ENCODE results near the gene COG5.

DNA sequence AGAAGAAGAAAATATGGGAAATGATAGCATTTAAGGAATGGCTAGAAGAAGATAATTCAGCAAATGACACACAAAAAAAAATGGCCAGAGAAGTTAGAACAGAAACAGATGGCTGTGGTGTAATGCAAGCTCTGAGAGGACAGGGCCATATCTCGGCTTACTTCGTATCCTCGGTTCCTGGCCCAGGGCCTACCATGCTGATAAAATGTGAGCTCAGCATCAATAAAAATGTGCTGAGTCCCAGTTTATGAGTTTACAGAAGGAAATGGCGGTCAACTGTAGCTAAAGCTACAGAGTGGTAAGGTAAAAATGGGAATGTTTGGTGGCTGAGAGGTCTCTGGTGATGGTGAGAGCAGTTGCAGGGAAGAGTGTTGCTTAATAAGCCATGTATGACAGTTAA is 354.2 kb downstream of the COG5 start:
- TF ChIP-seq, protein P1, sequence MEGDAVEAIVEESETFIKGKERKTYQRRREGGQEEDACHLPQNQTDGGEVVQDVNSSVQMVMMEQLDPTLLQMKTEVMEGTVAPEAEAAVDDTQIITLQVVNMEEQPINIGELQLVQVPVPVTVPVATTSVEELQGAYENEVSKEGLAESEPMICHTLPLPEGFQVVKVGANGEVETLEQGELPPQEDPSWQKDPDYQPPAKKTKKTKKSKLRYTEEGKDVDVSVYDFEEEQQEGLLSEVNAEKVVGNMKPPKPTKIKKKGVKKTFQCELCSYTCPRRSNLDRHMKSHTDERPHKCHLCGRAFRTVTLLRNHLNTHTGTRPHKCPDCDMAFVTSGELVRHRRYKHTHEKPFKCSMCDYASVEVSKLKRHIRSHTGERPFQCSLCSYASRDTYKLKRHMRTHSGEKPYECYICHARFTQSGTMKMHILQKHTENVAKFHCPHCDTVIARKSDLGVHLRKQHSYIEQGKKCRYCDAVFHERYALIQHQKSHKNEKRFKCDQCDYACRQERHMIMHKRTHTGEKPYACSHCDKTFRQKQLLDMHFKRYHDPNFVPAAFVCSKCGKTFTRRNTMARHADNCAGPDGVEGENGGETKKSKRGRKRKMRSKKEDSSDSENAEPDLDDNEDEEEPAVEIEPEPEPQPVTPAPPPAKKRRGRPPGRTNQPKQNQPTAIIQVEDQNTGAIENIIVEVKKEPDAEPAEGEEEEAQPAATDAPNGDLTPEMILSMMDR (IDR thresholded peaks at IDR 0.05) = no peak
- TF ChIP-seq POLR2A (IDR thresholded peaks at IDR 0.05) = no peak
